ENCODE measurements around the gene CSAG2.

The CSAG2 gene

DNA sequence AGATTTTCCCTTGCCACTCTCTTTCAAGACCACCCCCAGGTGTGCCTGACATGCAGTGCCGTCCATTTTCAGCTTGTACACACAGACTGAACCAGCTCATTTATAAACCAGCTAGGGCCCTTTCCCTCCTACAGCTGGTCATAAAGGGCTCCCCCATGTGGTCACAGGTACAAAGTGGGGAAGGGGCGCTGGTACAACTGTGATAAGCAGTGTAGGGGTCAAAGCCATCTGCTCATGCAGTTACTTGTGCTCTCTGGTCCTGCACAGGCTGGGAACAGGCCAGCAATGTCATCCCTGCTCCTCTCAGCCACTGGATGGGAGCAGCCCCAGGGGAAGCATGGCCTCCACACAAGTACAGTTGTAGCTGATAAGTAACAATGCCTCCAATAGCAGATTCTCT, 50.8 kb downstream of the CSAG2 start:
- no peak for DNase-seq
